ENCODE data around the gene ZNF670.

Gene ZNF670

DNA sequence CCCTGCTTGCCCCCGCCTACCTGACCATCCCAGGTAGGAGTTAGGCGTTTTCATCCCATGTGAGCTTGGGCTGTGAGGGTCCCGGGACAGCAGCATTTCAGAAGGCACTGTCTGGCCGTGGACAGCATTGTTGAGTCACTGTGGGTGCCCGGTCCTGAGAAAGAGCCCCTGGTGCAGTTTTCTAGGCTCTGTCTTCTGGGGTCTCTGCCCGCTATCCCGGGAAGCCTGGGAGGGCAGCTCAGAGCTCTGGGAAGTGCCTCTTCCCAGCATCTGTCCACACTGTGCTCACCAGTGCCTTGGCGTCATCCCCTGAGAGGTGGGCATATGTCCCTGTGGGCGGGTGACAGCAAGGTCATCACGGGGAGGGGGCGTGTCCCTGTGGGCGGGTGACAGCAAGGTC, 36.9 kb upstream of the ZNF670 start:
- peaks cover 11% of the 10 kb centered on the region for H3K79me2 ChIP-seq (ENCODE audit: control insufficient read depth, insufficient read depth, low read length, poor library complexity)

DNA sequence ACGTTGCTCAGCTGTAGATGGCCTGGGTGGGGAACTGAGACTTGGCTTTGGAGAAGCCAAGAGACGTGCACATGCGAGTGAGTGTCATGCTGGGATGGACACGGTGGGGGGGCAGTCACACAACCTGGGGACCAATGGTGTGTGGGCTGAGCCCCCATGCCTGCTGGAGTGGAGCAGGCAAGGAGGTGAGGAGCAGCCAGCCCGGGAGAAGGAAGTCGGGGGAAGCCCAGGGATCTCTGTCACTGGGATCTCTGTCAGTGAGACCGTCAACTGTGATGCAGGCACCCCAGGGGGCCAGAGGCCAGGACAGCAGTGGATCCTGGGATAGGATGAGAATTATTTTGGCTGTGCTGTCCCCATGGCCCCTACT, 36.5 kb upstream of the ZNF670 start:
- Histone ChIP-seq H2BK5ac (ENCODE audit: low read depth, low read length, poor library complexity) (no peak overlapping the region), H4K91ac (ENCODE audit: low read depth, low read length) (no peak overlapping the region), H3K79me1 (ENCODE audit: low read length) (peaks cover 12% of the 10 kb centered on the region), H2AK5ac (ENCODE audit: low read length) (no peak overlapping the region), H3K4ac (ENCODE audit: low read depth, low read length) (no peak overlapping the region), H3K14ac (ENCODE audit: low read length) (no peak overlapping the region), H2BK120ac (ENCODE audit: insufficient read depth, low read length, poor library complexity) (no peak overlapping the region), H3K27me3 (ENCODE audit: insufficient read depth, low read length) (peaks cover 2% of the 10 kb centered on the region), H3K36me3 (ENCODE audit: control insufficient read depth in 1 of 2, insufficient read depth in 2 of 2, low read length in 2 of 2) (no peaks in the 10 kb centered on the region), H3K23ac (ENCODE audit: low read length) (no peak overlapping the region), H3K9ac (ENCODE audit: low read length) (no peak overlapping the region), H3K4me2 (ENCODE audit: low read length) (no peak overlapping the region), H2BK12ac (ENCODE audit: low read length) (no peak overlapping the region), H3K18ac (ENCODE audit: low read length) (no peak overlapping the region), H4K12ac (ENCODE audit: low read depth, low read length) (no peak overlapping the region), H3K79me2 (ENCODE audit: control insufficient read depth, insufficient read depth, low read length, poor library complexity) (peaks cover 11% of the 10 kb centered on the region), H3K4me1 (ENCODE audit: control insufficient read depth in 1 of 2, insufficient read depth in 2 of 2, low read length in 2 of 2) (peaks cover 14 to 18% of the 10 kb centered on the region in 2 experiments), H3K4me3 (ENCODE audit: low read depth, low read length) (no peak overlapping the region), H2AFZ (ENCODE audit: insufficient read depth, low read length, poor library complexity) (no peak overlapping the region), H3K27ac (ENCODE audit: low read depth, low read length) (no peak overlapping the region), H4K8ac (ENCODE audit: low read depth, low read length) (no peak overlapping the region), H3K9me3 (ENCODE audit: insufficient read depth, low read depth, low read length) (no peaks in the 10 kb centered on the region)
- DNase-seq = no peak
- WGBS (ENCODE audit: extremely low coverage, insufficient coverage, insufficient read length) = no CpG with 5 or more reads among the region's 7 CpGs

More for the DNA sequence above, 36.9 kb upstream of the ZNF670 start:
- H2BK5ac ChIP-seq (ENCODE audit: low read depth, low read length, poor library complexity) = no peak overlapping the region
- H3K27ac ChIP-seq (ENCODE audit: low read depth, low read length) = no peak overlapping the region
- no peak overlapping the region for H4K12ac ChIP-seq (ENCODE audit: low read depth, low read length)
- no peak overlapping the region for H3K23ac ChIP-seq (ENCODE audit: low read length)
- no peak overlapping the region for H3K14ac ChIP-seq (ENCODE audit: low read length)
- H2BK120ac ChIP-seq (ENCODE audit: insufficient read depth, low read length, poor library complexity) = no peak overlapping the region
- peaks cover 14 to 17% of the 10 kb centered on the region in 2 experiments for H3K4me1 ChIP-seq (ENCODE audit: control insufficient read depth in 1 of 2, insufficient read depth in 2 of 2, low read length in 2 of 2)
- H3K9ac ChIP-seq (ENCODE audit: low read length) = no peak overlapping the region
- no CpG with 5 or more reads among the region's 12 CpGs for WGBS (ENCODE audit: extremely low coverage, insufficient coverage, insufficient read length)
- no peak overlapping the region for H3K4ac ChIP-seq (ENCODE audit: low read depth, low read length)
- H2AK5ac ChIP-seq (ENCODE audit: low read length) = no peak overlapping the region
- no peaks in the 10 kb centered on the region for H3K9me3 ChIP-seq (ENCODE audit: insufficient read depth, low read depth, low read length)
- no peaks in the 10 kb centered on the region for H3K36me3 ChIP-seq (ENCODE audit: control insufficient read depth in 1 of 2, insufficient read depth in 2 of 2, low read length in 2 of 2)
- no peak overlapping the region for H3K18ac ChIP-seq (ENCODE audit: low read length)
- H3K79me1 ChIP-seq (ENCODE audit: low read length) = peaks cover 12% of the 10 kb centered on the region
- H2BK12ac ChIP-seq (ENCODE audit: low read length) = no peak overlapping the region
- no peak overlapping the region for H3K4me3 ChIP-seq (ENCODE audit: low read depth, low read length)
- no peak overlapping the region for H3K4me2 ChIP-seq (ENCODE audit: low read length)
- H3K27me3 ChIP-seq (ENCODE audit: insufficient read depth, low read length) = peaks cover 2% of the 10 kb centered on the region
- no peak overlapping the region for H2AFZ ChIP-seq (ENCODE audit: insufficient read depth, low read length, poor library complexity)
- H4K91ac ChIP-seq (ENCODE audit: low read depth, low read length) = no peak overlapping the region
- DNase-seq = no peak
- H4K8ac ChIP-seq (ENCODE audit: low read depth, low read length) = no peak overlapping the region

DNA sequence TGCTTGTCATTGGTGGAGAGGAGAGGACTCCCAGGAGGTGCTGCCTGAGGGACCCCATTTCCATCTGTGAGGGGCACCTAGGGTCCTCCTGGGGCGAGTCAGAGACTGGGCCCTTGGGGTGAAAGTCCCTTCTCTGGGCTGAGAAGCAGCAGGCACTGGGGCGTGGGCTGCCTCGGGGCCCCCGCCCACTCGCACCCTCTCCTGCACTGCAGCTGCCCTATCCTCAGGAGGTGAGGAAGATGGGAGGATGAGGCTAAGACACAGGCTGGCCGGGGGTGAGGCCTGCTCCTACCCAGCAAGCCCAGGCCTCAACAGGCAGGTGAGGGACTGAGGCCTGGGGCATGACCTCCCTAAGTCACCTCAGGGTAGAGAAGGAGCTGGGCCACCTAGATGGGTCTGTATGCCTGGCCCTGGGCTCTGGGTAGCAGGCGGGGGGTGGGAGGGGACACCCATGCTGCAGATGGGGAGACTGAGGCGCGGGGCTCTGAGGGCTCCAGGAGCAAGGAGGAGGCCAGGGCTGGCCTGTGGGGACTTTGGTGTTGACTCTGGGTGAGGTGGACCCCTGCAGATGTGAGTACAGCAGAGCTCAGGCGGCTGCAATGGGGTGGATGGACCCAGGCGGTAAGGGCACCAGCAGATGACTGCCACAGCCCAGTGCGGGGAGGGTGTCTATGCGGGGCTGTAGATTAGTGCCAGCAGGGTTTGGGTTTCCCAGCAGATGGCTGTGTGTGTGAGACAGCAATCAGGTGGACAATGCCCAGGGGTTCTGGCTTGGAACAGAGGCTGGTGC, 35.9 kb upstream of the ZNF670 start:
- Histone ChIP-seq H2BK5ac (ENCODE audit: low read depth, low read length, poor library complexity) (no peak overlapping the region), H3K4me1 (ENCODE audit: control insufficient read depth in 1 of 2, insufficient read depth in 2 of 2, low read length in 2 of 2) (peaks cover 14 to 18% of the 10 kb centered on the region in 2 experiments), H2AFZ (ENCODE audit: insufficient read depth, low read length, poor library complexity) (no peak overlapping the region), H3K79me1 (ENCODE audit: low read length) (peaks cover 12% of the 10 kb centered on the region), H3K9ac (ENCODE audit: low read length) (no peak overlapping the region), H3K36me3 (ENCODE audit: control insufficient read depth in 1 of 2, insufficient read depth in 2 of 2, low read length in 2 of 2) (no peaks in the 10 kb centered on the region), H3K27ac (ENCODE audit: low read depth, low read length) (no peak overlapping the region), H3K4me2 (ENCODE audit: low read length) (no peak overlapping the region), H3K9me3 (ENCODE audit: insufficient read depth, low read depth, low read length) (no peaks in the 10 kb centered on the region), H3K79me2 (ENCODE audit: control insufficient read depth, insufficient read depth, low read length, poor library complexity) (peaks cover 11% of the 10 kb centered on the region), H3K27me3 (ENCODE audit: insufficient read depth, low read length) (peaks cover 2% of the 10 kb centered on the region), H2BK120ac (ENCODE audit: insufficient read depth, low read length, poor library complexity) (no peak overlapping the region), H4K91ac (ENCODE audit: low read depth, low read length) (no peak overlapping the region), H2AK5ac (ENCODE audit: low read length) (no peak overlapping the region), H2BK12ac (ENCODE audit: low read length) (no peak overlapping the region), H4K12ac (ENCODE audit: low read depth, low read length) (no peak overlapping the region), H3K23ac (ENCODE audit: low read length) (no peak overlapping the region), H3K4me3 (ENCODE audit: low read depth, low read length) (no peak overlapping the region), H4K8ac (ENCODE audit: low read depth, low read length) (no peak overlapping the region), H3K4ac (ENCODE audit: low read depth, low read length) (no peak overlapping the region), H3K18ac (ENCODE audit: low read length) (no peak overlapping the region), H3K14ac (ENCODE audit: low read length) (no peak overlapping the region)
- DNase-seq = no peak
- WGBS (ENCODE audit: extremely low coverage, insufficient coverage, insufficient read length) = no CpG with 5 or more reads among the region's 13 CpGs

DNA sequence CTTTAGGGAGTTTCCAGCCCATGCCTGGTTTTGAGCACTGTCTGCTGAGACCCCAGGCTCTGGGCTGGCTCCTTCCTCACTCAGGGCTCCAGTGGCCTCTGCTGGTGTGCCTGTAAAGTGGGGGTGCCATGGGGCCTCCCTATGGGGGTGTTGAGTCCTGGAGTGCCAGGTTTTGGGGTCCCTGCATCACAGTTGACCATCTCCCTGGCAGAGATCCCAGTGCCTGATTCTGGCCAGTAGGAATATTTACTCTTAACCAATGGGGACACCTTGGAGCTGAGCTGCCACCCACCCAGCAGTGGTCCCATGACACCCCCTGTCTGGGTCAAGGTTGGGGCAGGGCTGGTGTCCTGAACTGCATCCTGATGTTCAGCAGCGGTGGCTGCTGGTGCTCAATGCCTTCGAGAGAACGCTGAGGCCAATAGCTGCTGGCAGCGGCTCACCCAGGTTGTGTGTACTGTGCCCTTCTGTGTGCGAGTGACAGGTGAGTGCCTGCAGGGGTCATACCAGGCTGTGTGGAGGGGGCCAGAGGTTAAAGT, 35.2 kb upstream of the ZNF670 start:
- H3K79me2 ChIP-seq (ENCODE audit: control insufficient read depth, insufficient read depth, low read length, poor library complexity) = peaks cover 11% of the 10 kb centered on the region
- no peak for DNase-seq
- no peak overlapping the region for H3K4me3 ChIP-seq (ENCODE audit: low read depth, low read length)
- H3K9ac ChIP-seq (ENCODE audit: low read length) = no peak overlapping the region
- H4K91ac ChIP-seq (ENCODE audit: low read depth, low read length) = no peak overlapping the region
- H3K23ac ChIP-seq (ENCODE audit: low read length) = no peak overlapping the region
- H3K4ac ChIP-seq (ENCODE audit: low read depth, low read length) = no peak overlapping the region
- peaks cover 2% of the 10 kb centered on the region for H3K27me3 ChIP-seq (ENCODE audit: insufficient read depth, low read length)
- WGBS (ENCODE audit: extremely low coverage, insufficient coverage, insufficient read length) = no CpG with 5 or more reads among the region's 5 CpGs
- no peak overlapping the region for H4K12ac ChIP-seq (ENCODE audit: low read depth, low read length)
- H2BK5ac ChIP-seq (ENCODE audit: low read depth, low read length, poor library complexity) = no peak overlapping the region
- no peak overlapping the region for H3K27ac ChIP-seq (ENCODE audit: low read depth, low read length)
- peak overlapping the region; percentile 15 for H2AK5ac ChIP-seq (ENCODE audit: low read length)
- no peak overlapping the region for H4K8ac ChIP-seq (ENCODE audit: low read depth, low read length)
- H3K14ac ChIP-seq (ENCODE audit: low read length) = no peak overlapping the region
- no peak overlapping the region for H3K18ac ChIP-seq (ENCODE audit: low read length)
- H3K4me2 ChIP-seq (ENCODE audit: low read length) = no peak overlapping the region
- H3K4me1 ChIP-seq (ENCODE audit: control insufficient read depth in 1 of 2, insufficient read depth in 2 of 2, low read length in 2 of 2) = peaks cover 14 to 18% of the 10 kb centered on the region in 2 experiments
- peak overlapping the region; percentile 63 for H2BK12ac ChIP-seq (ENCODE audit: low read length)
- no peak overlapping the region for H2BK120ac ChIP-seq (ENCODE audit: insufficient read depth, low read length, poor library complexity)
- H3K79me1 ChIP-seq (ENCODE audit: low read length) = peaks cover 12% of the 10 kb centered on the region
- H2AFZ ChIP-seq (ENCODE audit: insufficient read depth, low read length, poor library complexity) = no peak overlapping the region
- no peaks in the 10 kb centered on the region for H3K9me3 ChIP-seq (ENCODE audit: insufficient read depth, low read depth, low read length)
- no peaks in the 10 kb centered on the region for H3K36me3 ChIP-seq (ENCODE audit: control insufficient read depth in 1 of 2, insufficient read depth in 2 of 2, low read length in 2 of 2)

Data from trophoblast cell (in vitro differentiated cells and primary cell).